HG03432 (cell line): Measurements from ENCODE around the gene OXCT2.
"Not testable (repeated sequence)": the region's sequence is repeated elsewhere in the genome, so short reads cannot be mapped to it uniquely, and the experiment has no call there.

Experiments used
- ATAC-seq: cut with Tn5 transposase; IDR thresholded peaks from one replicate; pipeline ENCODE4 v1.9.1; 2021; ENCODE audit warnings: mild to moderate bottlenecking, moderate library complexity; ENCODE audit not compliant: unreplicated experiment

OXCT2 gene

GRCh38 chr1:39763619-39764374 lies 7.4 kb downstream of the OXCT2 start:
- ATAC-seq, result not testable (repeated sequence)

DNA sequence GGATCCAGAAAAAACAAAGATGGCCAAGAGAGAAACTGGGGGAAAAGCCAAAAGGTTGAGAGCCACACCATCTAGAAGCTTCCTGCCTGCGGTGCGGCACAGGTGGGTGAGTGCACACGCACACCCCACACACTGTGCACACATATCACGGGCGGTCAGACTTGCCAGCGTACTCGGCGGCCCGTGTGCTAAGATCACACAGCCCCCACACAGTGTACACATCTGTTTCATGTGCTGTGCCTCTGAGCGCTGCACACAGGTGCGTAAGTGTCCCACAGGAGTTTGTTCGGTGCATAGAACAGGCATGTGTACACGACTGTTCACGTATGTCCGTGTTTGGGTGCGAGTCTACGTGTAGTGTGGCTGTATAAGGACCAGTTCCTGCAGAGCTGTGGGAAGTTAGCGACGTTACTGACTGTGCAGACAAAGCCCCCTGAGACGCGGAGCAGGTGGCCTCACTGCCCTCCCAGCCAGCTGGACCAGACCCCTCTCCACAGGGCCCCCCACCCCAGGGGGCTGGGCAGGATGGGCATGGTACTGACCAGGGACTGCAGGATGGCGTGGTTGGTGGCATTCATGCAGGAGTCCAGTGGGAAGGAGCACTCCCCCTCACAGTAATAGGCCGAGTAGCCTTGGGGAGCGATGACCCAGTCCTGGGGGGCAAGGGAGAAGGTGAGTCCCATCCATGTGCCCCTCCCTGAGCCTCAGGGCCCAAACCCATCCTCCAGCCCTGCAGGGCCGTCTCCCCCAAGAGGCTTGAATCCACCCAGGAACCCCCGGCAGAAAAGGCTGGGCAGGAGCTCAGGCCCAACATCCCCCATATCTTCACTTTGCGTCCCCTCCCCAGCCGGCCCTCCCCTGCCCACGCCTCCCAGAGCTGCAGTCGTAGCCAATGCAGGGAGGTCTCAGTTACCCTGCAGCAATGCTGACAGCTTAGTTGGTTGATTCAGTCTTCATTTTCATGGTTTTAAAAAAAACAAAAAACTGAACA lies 8.3 kb downstream of the OXCT2 start:
- no peak for ATAC-seq

DNA sequence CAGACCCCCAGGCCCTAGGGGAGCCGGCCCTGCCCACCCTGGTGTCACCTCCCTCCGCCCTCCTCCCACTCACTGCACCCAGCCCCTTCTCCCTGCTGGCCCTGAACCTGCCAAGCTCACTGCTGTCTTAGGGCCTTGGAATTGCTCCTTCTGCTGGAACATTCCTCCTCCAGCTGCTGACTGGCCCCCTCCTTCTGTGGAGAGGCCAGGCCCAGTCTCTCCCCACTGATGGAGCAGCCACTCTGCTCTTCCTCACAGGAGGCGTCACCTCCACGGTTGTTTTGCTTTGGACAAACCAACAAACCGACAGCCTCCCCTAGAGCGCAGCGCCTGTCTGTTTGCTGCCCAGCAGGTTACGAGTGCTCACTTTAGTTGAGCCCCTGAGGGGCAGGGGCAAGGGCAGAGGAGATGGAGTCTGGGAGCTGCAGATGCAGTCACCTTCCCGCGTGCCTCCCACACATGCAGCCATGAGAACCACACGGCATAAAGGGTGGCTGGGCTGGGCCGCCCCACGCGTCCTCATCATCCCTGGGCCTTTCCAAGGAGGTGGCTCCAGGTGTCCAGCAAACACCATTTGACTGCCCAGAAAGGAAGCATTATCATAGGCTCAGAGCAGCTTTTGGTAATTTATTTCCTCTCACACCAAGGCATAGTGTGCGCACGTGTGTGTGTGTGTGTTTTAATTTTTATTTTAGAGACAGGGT lies 9.4 kb downstream of the OXCT2 start:
- no peak for ATAC-seq

- no peak for ATAC-seq
These were observed 10.1 kb downstream of the OXCT2 start for GRCh38 chr1:39761016-39761415.

DNA sequence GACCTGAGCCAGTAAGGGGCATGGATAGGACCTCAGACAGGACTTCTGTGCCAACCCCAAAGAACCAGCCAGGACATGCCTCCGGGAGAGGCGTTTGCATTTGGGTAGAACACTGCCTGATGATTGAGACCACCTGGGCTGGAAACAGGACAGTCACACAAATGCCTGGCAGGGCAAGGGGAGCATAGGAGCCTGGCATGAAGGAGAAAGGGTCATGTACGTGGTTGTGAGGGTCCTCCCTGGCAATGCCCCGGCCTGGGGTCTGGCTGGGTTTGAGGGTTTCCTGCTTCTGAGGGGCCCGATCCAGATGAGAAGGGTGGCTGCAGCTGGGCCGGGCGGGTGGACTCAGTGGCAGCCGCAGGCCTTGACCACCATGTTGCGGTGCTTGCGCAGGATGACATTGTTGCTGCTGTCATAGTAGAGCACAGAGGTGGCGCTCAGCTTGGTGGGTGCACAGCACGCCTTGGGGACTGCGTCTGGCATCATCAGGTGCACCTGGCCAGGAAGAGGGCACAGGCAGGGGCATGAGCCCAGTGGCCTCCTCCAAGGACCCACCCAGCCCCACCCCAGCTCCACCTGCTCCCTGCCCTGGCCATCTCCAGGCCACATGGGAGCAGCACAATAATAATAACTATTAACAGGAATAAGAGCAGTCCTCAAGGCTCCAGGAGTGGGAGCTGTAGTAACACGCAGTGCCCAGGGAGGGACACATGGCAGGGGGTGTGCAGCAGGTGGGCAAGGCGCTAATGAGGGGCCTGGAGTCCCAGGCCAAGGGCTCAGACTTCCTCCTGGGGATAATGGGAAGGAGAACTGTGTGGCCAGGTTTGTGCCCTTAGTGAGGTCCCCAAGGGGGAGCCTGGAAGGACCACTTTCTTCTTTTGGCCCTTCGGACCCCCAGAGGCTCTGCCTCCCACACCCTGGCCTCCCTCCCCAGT lies 10.8 kb downstream of the OXCT2 start:
- no peak for ATAC-seq

- no peak for ATAC-seq
These were observed 11.8 kb downstream of the OXCT2 start for GRCh38 chr1:39759436-39759726.

GRCh38 chr1:39758556-39759435 lies 12.4 kb downstream of the OXCT2 start:
- ATAC-seq, result no peak

DNA sequence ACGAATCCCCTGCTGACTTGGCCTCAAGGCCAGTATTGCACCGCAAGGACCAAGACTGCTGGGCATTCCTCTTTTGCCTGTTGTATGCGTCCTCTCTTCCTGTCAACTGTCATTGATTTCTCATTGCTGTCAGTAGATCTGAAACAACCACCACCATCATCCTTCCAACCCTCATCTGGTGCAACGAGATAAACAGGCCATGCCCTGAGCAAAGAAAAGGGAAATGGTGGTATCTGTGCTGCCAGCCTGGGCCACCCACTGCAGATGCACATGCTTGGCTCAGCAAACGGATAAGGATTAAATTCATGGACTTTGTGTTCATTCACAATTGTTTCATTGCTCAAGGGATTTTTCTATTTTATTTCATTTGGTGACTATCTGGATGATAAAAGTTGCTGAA lies 13.6 kb downstream of the OXCT2 start:
- ATAC-seq, result no peak

DNA sequence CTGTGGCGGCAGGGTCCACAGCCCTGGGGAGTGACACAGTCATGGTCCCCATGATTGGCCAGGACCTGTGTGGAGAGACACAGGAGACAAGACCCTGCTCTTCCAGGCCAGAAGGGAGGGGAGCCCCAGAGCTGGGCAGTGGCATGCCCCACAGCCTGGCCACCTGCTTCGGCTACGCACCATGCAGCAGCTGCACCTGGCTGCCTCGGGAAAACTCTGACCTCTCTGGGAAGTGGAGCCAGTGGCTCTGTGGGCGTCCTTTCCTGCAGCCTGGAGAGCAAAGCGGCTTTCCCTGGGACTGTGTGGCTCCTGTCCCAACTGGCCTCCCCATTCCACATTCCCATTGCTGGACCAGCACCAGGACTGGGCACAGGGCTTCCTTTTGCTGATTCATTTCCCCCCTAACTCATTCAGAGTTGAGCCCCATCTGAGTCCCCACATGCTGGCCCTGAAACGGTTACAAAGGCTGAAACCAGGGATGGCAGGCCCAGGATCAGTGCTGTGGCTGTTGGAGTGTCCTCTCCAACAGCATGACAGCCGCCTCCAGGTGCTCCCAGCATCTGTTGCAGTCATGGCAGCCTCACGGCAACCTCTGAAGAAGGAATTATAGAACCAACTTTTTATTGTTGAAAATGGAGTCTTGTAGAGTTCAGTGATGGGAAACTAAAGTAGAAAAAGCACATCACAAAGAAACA lies 15.0 kb downstream of the OXCT2 start:
- ATAC-seq, result no peak

GRCh38 chr1:39754906-39755504 lies 16.1 kb downstream of the OXCT2 start:
- ATAC-seq, result no peak

DNA sequence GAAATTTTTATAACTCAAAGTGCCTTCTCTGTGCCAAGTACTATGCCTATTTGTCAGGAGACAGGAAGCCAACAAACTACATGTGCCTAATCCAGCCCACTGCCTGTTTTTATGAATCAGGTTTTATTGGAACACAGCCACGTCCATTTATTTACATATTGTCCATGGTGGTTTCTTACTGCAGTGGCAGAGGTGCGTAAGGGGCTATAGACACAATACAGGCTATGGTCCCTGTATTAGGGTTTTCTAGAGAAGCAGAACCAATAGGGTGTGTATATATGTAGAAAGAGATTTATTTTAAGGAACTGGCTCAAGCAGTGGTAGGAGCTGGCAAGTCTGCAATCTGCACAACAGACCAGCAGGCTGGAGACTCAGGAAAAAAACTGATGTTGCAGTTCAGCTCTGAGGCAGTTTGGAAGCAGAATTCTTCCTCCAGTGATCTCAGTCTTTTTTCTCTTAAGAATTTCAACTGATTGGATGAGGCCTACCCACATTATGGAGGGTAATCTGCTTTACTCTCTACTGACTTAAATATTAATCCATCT lies 17.1 kb downstream of the OXCT2 start:
- ATAC-seq, result no peak

DNA sequence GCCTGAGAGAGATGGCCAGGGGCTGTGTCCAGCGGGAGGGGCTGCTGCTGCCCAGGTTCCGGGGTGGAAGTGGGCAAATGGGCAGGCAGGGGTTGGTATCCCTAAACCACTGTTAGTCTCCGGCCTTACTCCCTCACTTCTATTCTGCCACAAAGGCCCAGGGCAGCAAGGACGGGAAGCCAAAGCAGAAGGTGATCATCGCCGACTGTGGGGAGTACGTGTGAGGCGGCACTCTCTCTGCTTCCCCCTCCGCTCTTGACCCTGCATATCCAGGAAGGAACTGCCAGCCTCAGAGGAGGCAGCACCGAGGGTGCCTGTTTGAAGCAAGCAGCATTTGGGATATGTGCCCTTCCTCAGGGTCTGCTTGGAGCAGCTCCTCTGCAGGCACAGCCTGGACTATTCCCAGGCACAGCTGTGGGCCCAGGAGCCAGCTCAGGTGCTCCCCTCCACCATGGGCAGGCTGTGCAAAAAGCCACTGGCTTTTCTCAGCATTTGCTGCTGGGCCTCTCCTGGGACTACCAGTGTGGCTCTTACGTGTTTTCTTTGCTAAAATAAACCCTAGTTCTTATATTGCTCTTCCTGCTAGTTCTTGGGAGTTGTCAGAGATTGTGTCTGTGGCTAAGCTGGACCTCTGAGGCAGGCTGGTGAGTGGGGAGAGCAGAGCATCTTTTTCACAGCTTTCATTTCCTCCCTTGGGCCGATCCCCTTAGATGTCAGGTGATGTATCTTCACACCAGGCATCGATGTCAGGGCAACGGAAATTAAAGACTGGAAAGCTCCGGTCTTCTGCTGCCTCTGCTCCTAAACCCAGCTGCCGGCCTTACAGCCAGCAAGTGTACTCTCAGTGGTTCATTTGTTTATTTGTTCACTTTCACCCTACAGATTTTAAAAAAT lies 17.8 kb downstream of the OXCT2 start:
- no peak for ATAC-seq

GRCh38 chr1:39752703-39753102 lies 18.4 kb downstream of the OXCT2 start:
- no peak for ATAC-seq

- no peak for ATAC-seq
These were observed 19.6 kb downstream of the OXCT2 start for GRCh38 chr1:39751595-39751994.

DNA sequence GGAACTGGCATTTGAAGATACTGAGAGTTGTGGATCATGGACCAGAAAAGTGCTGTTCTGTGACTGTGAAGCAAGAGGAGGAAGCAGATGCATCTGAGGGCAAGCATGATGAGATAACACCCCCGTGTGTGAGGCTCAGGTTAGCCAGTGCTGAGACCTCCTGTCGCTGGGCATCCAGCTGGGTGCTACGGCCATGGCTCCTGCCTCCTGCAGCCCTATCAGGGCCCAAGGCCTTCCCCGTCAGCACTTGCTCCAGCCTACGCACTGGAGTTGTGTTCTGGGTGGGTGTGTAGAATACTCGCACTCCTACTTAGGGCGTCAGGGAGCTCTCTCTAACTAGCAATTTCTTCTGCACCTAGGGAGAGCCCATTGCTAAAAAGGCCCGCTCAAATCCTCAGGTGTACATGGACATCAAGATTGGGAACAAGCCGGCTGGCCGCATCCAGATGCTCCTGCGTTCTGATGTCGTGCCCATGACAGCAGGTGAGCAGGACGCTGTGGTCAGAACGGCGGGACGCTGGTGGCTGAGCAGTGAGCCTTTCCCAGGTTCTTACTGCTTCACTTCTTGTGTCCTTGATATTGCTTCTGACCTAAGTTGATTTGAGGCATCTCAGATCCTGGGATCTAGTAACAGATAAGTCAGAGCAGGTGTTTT lies 26.0 kb downstream of the OXCT2 start:
- no peak for ATAC-seq

DNA sequence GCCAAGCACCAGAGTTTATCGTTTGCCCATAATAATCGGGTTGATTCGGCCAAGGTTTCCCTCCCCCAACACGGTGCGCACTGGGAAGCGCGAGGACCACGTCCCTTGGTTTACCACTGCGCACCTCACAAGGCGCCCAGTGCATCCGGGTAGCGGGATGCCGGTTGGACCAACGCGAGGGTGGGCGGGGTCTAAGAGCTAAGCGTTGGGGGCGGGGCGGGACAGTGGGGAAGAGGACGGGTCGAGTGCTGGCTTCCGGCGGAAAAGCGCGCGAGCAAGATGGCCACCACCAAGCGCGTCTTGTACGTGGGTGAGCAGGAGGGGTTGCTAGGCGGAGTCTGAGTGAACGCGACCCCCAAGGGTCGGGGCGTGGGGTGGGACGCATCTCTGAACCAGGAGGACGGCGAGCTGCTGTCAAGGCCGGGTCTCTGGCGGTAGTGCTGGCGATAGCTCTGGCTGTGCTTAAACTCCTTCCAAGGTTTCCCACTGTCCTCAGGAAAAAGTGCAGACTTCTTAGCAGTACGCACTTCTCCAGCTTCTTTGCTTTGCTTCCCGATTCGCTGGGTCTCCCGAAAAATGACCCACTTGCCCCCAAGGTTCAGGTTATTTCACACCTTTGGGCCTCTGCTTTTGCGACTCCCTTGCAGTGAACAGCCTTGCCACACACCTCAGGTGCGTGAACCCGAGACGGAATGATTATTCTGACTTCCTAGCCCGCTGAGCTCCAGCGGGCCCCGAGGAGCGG lies 32.4 kb downstream of the OXCT2 start, which contains the start of gene PPIE:
TSS of gene PPIE (plus strand) at position 261 of the 745 bp plus-strand sequence. CDS start at position 280, 19 bp downstream.
- peak; percentile 88 for ATAC-seq
